Esophagus muscularis mucosa (tissue), 4 donors: ENCODE results near the gene PLCB3. TPM values are rescaled to one million over a fixed set of nuclear protein-coding genes. Genes with fewer than 3 reads are reported as not detected.
A peak's percentile ranks its signal among the peaks of the same experiment; 100 is the strongest.

Experiments
- DNase-seq: peaks from one replicate; pipeline ENCODE4 v3.0.0-alpha.2; 2017; ENCODE audit errors: extremely low spot score
- H3K27ac ChIP-seq, 4 donors: fragments of 200-600 bp; sonication (generic); replicated peaks in 1 of 4; 1 replicate in 3 of 4; 2 replicates in 1 of 4; pipeline ENCODE4 v1.5.1; 2016 to 2019; ENCODE audit warnings: mild to moderate bottlenecking in 1 of 4
- H3K27me3 ChIP-seq, 4 donors: fragments of 200-600 bp; sonication (generic); one replicate each; pipeline versions ENCODE4 v1.5.1 to v1.6.0; 2016 to 2019
- H3K36me3 ChIP-seq, 4 donors: fragments of 200-600 bp; sonication (generic); one replicate each; pipeline ENCODE4 v1.5.1; 2016 to 2019
- H3K4me1 ChIP-seq, 4 donors: fragments of 200-600 bp; sonication (generic); one replicate each; pipeline ENCODE4 v1.5.1; 2016 to 2019
- H3K4me3 ChIP-seq, 4 donors: fragments of 200-600 bp; sonication (generic); 1 replicate in 2 of 4; 2 replicates in 2 of 4; pipeline ENCODE4 v1.5.1; 2016 to 2019; ENCODE audit warnings: mild to moderate bottlenecking in 4 of 4, moderate library complexity in 1 of 4
- H3K9me3 ChIP-seq, 4 donors: fragments of 200-600 bp; sonication (generic); 1 replicate in 3 of 4; 2 replicates in 1 of 4; pipeline ENCODE4 v1.5.1; 2016 to 2019
- EP300 ChIP-seq: sonication (generic); formaldehyde crosslinking; IDR thresholded peaks from one replicate; pipeline ENCODE4 v1.6.1; 2017; ENCODE audit warnings: antibody characterized with exemption
- POLR2A ChIP-seq: fragments of 450-650 bp; IDR thresholded peaks from one replicate; pipeline ENCODE4 v1.6.1; 2017; ENCODE audit warnings: antibody characterized with exemption, moderate library complexity, mild to moderate bottlenecking, low read depth
- POLR2AphosphoS5 ChIP-seq, 2 donors: sonication (generic); formaldehyde crosslinking; IDR thresholded peaks; one replicate each; pipeline ENCODE4 v1.6.1; 2017; ENCODE audit warnings: antibody characterized with exemption in 2 of 2
- WGBS: methylation state at CpG from one replicate; pipeline ENCODE4 v1.1.5; 2018; 5-methylcytosine and 5-hydroxymethylcytosine counted together
- intact Hi-C: fragments of 100-400 bp; cut with DNase I; formaldehyde crosslinking; loops from one replicate; pipeline ENCODE4 v1.15.1; 2023
- total RNA-seq, 4 donors: library from RNA; depleted of rRNA; stranded (reverse); fragments of >200 nt; gene quantifications; one replicate each; pipeline versions ENCODE4 v1.1.0 to v1.2.1, GENCODE V29; 2016
- TF ChIP-seq, protein P1 (sequence below), 3 experiments: fragments of 200-600 bp in 2 of 3; fragments of 450-650 bp in 1 of 3; sonication (generic) in 2 of 3; IDR thresholded peaks; one replicate each; pipeline ENCODE4 v1.5.1; 2017 to 2019; ENCODE audit warnings: antibody characterized with exemption in 3 of 3, mild to moderate bottlenecking in 2 of 3, moderate library complexity in 1 of 3

The PLCB3 gene
- total RNA-seq, 4 donors from 2014 or later = 18.9 to 36.5 (median 25.3) TPM

DNA sequence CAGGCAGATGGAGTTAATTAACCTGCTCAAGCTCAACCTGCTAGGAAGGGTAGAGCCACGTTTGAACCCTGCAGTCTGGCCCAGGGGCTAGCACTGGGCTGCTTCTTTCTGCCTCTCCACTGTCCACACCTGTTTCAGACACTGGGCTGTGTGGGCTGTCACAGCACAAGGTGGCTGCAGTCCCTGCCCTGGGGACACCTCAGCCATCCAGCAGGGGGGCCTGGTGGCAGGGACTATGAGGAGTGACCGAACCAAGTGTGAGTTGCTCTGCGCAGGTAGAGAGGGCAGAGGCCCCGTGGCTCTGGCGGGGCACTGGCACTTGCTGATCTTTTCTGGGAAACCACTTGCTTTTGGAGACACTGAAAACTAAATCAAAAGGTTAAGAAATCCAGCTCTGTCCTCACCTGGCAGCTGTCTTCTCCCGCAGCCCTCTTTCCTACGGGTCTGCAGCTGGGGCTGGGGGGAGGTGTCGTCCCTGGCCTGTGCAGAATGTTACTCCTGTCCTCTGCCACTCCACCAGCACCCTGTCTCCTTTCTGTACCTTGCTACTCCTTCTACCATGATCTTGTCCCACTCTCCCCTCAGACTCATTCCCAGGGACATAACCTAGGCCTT is 27.4 kb downstream of the PLCB3 start:
- Histone ChIP-seq H3K4me1 (peaks cover 18 to 25% (median 22%) of the 10 kb centered on the region in 4 donors), H3K27ac (no peak overlapping the region), H3K27me3 (no peaks in the 10 kb centered on the region), H3K36me3 (peaks cover 4 to 72% (median 51%) of the 10 kb centered on the region in 4 donors), H3K4me3 (no peak overlapping the region), H3K9me3 (no peaks in the 10 kb centered on the region)
- WGBS = 82% methylated on average over 8 of the region's 8 CpGs
- no peak for DNase-seq
- TF ChIP-seq, protein P1, sequence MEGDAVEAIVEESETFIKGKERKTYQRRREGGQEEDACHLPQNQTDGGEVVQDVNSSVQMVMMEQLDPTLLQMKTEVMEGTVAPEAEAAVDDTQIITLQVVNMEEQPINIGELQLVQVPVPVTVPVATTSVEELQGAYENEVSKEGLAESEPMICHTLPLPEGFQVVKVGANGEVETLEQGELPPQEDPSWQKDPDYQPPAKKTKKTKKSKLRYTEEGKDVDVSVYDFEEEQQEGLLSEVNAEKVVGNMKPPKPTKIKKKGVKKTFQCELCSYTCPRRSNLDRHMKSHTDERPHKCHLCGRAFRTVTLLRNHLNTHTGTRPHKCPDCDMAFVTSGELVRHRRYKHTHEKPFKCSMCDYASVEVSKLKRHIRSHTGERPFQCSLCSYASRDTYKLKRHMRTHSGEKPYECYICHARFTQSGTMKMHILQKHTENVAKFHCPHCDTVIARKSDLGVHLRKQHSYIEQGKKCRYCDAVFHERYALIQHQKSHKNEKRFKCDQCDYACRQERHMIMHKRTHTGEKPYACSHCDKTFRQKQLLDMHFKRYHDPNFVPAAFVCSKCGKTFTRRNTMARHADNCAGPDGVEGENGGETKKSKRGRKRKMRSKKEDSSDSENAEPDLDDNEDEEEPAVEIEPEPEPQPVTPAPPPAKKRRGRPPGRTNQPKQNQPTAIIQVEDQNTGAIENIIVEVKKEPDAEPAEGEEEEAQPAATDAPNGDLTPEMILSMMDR (IDR thresholded peaks at IDR 0.05) = no peak
- TF ChIP-seq POLR2A (no peak), EP300 (no peak), POLR2AphosphoS5 (IDR thresholded peaks at IDR 0.05) (no peak)
- intact Hi-C loops = no loop called here

DNA sequence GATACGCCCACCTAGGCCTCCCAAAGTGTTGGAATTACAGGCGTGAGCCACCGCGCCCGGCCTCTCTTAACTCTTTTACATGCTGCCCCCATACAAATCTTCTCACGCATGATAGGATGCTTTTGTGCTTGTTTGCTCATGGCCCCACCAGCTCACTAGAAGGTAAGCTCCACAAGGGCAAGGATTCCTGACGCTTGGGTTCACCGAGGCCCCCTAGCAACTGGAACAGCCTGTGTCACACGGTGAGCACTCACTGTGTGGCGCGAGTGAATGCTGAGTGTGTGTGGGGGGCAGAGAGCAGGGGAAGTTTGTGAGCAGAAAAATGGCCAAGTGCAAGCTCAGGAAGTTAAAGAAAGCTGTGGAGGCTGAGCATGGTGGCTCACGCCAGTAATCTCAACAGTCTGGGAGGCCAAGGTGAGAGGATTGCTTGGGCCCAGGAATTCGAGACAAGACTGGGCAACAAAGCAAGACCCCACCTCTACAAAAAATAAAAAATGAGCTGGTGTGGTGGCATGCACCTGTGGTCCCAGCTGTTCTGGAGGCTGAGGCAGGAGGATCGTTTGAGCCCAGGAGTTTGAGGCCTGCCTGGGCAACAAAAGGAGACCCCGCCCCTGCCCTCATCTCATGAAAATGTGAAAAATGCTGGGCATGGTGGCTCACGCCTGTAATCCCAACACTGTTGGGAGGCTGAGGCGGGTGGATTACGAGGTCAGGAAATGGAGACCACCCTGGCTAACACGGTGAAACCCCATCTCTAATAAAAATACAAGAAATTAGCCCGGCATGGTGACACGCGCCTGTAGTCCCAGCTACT is 30.8 kb downstream of the PLCB3 start:
- TF ChIP-seq POLR2AphosphoS5 (IDR thresholded peaks at IDR 0.05) (no peak), EP300 (no peak), POLR2A (no peak)
- TF ChIP-seq, protein P1 (IDR thresholded peaks at IDR 0.05) = no peak

DNA sequence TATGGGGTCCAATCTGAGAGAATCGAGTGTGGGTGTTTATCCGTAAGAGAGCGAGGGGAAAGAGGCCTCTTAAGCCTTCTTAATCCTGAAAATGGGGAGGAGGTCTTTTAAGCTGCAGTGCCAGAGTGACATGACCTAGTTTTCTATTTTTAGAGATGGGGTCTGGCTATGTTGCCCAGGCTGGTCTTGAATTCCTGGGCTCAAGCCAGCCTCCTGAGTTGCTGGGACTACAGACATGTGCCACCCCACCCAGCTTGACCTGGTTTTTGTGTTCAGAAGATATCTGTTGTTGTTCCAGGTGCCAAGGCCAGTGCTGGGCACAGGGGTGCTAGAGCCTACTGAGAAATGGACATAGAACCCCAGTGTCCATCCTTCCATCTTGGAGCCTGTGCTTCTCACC is 31.8 kb downstream of the PLCB3 start:
- Histone ChIP-seq H3K4me3 (peak overlapping the region in 1 of 4 donors; percentile 82), H3K4me1 (peaks cover 29 to 55% (median 45%) of the 10 kb centered on the region in 4 donors), H3K27me3 (no peaks in the 10 kb centered on the region), H3K9me3 (no peaks in the 10 kb centered on the region), H3K36me3 (peaks cover 0 to 43% (median 29%) of the 10 kb centered on the region in 4 donors), H3K27ac (peak overlapping the region in 1 of 4 donors; percentile 85)
- no peak for DNase-seq
- TF ChIP-seq POLR2AphosphoS5 (IDR thresholded peaks at IDR 0.05) = no peak
- TF ChIP-seq POLR2A = no peak
- TF ChIP-seq EP300 = no peak
- TF ChIP-seq, protein P1 (IDR thresholded peaks at IDR 0.05) = no peak
- intact Hi-C loops = no loop called here
- 87% methylated on average over 3 of the region's 3 CpGs for WGBS

More for the DNA sequence above, 30.8 kb downstream of the PLCB3 start:
- H3K27ac ChIP-seq = no peak overlapping the region
- peaks cover 4 to 48% (median 33%) of the 10 kb centered on the region in 4 donors for H3K36me3 ChIP-seq
- no peak for DNase-seq
- H3K4me3 ChIP-seq = no peak overlapping the region
- 92% methylated on average over 22 of the region's 22 CpGs for WGBS
- peaks cover 29 to 47% (median 42%) of the 10 kb centered on the region in 4 donors for H3K4me1 ChIP-seq
- no peaks in the 10 kb centered on the region for H3K9me3 ChIP-seq
- no peaks in the 10 kb centered on the region for H3K27me3 ChIP-seq
- intact Hi-C loops = no loop called here

DNA sequence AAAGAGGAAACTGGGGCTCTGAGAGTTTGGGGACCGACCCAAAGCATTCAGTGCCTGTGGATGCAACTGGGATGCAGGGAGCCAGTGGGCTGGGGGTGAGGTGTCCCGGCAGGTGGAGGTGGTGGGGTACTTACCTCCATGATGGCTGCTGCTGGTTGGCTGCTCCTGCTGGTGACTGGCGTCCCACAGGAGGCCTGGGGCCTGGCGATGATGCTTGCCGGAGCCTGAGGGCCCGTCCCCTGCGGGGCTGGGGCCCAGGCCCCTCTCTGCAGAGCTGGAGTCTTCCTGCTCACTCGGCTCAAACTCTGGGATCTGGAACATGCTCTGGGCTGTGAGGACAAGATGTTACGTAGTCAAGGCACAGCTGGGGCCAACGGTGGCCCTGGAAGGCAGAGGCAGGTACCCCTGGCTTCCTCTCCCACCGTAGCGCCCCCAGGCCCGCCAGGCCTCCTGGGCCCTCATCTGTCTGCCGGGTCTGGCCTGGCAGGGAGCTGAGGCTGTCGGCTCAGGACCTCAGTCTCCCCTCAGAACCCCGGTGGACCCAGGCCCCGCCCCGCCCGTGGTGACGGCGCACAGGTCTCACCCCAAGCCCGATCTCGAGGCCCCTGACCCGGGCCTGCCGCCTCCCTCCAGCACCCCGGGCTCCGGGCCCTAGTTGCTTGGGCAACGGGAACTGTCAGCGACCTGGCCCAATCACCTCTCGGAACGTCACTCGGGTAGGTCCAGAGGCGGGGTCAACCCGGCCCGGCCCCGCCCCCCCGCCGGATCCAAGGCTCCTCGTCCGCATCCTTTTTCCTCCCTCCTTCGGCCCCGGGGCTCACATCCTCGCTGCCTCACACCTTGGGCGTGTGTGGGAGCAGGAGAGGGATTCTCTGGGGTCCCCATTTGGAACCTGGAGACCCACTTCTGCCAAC is 33.0 kb downstream of the PLCB3 start, which contains the start of gene BAD:
TSS of gene BAD (minus strand) at position 618 of the 914 bp plus-strand sequence. CDS start at position 321, 297 bp downstream.
- Histone ChIP-seq H3K27me3 (no peaks in the 10 kb centered on the region), H3K27ac (peak within 1 kb of the TSS; percentile 85 to 98 (median 98)), H3K4me3 (peak within 1 kb of the TSS; percentile 75 to 96 (median 88)), H3K36me3 (peaks cover 0 to 35% (median 23%) of the 10 kb centered on the region in 4 donors), H3K4me1 (peaks cover 29 to 58% (median 46%) of the 10 kb centered on the region in 4 donors), H3K9me3 (no peaks in the 10 kb centered on the region)
- DNase-seq = peak; percentile 99
- TF ChIP-seq, protein P1 (IDR thresholded peaks at IDR 0.05) = no peak
- peak; percentile 31 for TF ChIP-seq POLR2A
- peak; percentile 80 to 90 for TF ChIP-seq POLR2AphosphoS5 (IDR thresholded peaks at IDR 0.05)
- TF ChIP-seq EP300 = no peak
- WGBS = 6% methylated on average over 10 of the region's 44 CpGs
- intact Hi-C loops = no loop called here
